Measurements from ENCODE around the gene ATP2B2.

Gene ATP2B2

GRCh38 chr3:10328460-10329071 is 176.8 kb downstream of the ATP2B2 start:
- no peak for DNase-seq (ENCODE audit: low read depth)

DNA sequence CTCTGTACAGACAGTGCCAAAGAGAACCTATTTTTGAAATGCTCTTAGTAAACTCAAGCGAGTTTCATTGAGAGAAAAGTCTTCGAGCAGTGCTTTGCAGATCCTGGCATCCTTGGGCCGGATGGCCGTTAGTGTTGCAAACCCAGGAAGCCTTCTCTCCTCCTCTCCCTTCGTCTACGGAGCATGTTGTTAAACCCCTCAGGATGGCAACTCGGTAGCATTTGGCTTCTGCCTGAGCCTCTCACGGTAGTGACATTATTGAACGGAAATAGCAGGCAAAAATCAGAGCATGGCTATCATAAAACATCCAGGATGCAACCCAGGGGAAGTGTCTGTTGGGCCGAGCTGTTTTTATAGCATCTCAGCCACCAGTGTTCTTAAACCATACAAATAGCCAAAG is 177.8 kb downstream of the ATP2B2 start:
- DNase-seq (ENCODE audit: low read depth) = no peak

- no peak for DNase-seq (ENCODE audit: low read depth)
Measured at GRCh38 chr3:10322352-10322710, 183.1 kb downstream of the ATP2B2 start.

DNA sequence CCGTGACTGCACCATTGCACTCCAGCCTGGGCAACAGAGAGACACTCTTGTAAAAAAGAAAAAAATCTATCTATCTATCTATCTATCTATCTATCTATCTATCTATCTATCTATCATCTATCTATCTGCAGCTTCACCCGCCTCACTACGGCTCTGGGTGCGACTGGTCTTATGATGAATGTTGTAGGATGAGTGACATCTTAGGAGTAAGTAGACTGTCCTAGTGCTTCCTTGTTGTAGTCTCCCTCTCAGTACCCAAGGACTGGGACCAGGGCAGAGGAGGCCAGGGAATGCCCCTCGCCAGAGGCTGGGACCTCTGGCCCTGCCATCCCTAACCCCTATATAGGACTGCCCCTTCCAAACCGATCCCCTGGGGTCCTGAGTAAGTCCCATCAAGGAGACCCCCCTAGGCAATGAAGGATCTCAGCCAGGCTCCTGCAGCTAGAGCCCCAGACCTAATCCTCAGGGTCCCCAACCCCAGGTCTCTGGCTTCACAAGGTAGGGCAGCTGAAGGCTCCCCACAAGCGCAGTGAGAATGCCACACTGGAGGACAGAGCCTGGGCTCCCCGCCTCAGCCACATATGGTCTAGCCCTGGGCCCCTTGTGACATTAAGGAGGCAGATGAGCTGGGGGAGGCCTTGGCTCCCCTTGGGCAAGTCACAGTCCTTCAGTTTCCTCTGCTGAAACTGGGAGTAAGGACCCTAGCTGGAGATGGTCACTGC is 183.6 kb downstream of the ATP2B2 start:
- DNase-seq (ENCODE audit: low read depth) = no peak

GRCh38 chr3:10320320-10320677 is 185.1 kb downstream of the ATP2B2 start:
- no peak for DNase-seq (ENCODE audit: low read depth)

- DNase-seq (ENCODE audit: low read depth) = no peak
Measured at GRCh38 chr3:10319804-10320203, 185.6 kb downstream of the ATP2B2 start.

- DNase-seq (ENCODE audit: low read depth) = no peak
Measured at GRCh38 chr3:10319251-10319650, 186.1 kb downstream of the ATP2B2 start.

GRCh38 chr3:10317961-10318350 is 187.4 kb downstream of the ATP2B2 start:
- no peak for DNase-seq (ENCODE audit: low read depth)

GRCh38 chr3:10317311-10317960 is 187.9 kb downstream of the ATP2B2 start:
- DNase-seq (ENCODE audit: low read depth) = no peak

GRCh38 chr3:10315771-10316344 is 189.5 kb downstream of the ATP2B2 start:
- DNase-seq (ENCODE audit: low read depth) = no peak

GRCh38 chr3:10315101-10315500 is 190.3 kb downstream of the ATP2B2 start:
- no peak for DNase-seq (ENCODE audit: low read depth)

GRCh38 chr3:10312861-10313260 is 192.5 kb downstream of the ATP2B2 start:
- DNase-seq (ENCODE audit: low read depth) = no peak

- DNase-seq (ENCODE audit: low read depth) = no peak
Measured at GRCh38 chr3:10312391-10312790, 193.0 kb downstream of the ATP2B2 start.

GRCh38 chr3:10311710-10312109 is 193.7 kb downstream of the ATP2B2 start:
- no peak for DNase-seq (ENCODE audit: low read depth)

DNA sequence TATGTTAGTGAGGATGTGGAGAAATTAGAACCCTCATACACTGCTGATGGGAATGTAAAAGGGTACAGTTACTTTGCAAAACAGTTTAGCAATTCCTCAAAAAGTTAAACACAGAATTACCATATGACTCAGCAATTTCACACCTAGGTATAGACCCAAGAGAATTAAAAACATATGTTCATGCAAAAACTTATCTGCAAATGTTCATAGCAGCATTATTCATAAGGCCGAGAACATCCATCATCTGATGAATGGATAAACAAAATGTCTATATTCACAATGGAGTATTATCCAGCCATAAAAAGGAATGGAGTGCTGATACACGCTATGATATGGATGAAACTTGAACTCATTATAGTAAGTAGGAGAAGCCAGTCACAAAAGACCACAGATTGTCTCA is 194.8 kb downstream of the ATP2B2 start:
- peak; percentile 24 for DNase-seq (ENCODE audit: low read depth)

GRCh38 chr3:10309736-10310135 is 195.7 kb downstream of the ATP2B2 start:
- DNase-seq (ENCODE audit: low read depth) = no peak

DNA sequence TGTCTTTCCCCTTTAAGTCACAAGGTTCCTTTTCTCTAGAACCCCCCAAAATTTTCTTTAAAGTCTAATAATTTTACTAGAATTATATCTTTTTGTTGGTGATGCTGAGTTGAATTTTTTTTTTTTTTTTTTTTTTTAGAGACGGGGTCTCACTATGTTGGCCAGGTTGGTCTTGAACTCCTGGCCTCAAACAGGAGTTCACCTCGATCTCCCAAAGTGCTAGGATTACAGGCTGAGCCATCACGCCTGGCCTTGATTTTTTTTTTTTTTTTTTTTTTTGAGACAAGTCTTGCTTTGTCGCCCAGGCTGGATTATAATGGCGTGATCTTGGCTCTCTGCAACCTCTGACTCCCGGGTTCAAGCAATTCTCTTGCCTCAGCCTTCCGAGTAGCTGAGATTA is 196.7 kb downstream of the ATP2B2 start:
- no peak for DNase-seq (ENCODE audit: low read depth)

DNA sequence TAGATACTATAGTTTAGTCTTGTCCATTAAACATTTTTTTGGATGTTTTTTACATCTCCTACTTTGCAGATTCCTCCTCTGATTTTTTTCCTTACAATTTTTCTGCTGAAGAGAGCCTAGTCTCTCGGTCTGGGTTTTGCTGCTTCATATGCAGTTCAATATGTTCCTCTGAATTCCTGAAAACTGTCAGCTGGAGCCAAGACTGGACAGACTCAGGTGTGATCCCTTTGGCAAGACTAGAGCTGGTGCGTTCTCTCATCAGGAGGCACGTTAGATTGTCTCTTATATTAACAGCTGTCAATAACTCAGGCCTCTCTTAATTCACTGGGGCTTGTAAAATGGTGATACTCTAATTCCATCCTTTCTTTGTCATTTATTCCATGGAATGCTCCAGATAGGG is 199.2 kb downstream of the ATP2B2 start:
- no peak for DNase-seq (ENCODE audit: low read depth)

- DNase-seq (ENCODE audit: low read depth) = no peak
Measured at GRCh38 chr3:10305331-10305902, 200.0 kb downstream of the ATP2B2 start.

DNA sequence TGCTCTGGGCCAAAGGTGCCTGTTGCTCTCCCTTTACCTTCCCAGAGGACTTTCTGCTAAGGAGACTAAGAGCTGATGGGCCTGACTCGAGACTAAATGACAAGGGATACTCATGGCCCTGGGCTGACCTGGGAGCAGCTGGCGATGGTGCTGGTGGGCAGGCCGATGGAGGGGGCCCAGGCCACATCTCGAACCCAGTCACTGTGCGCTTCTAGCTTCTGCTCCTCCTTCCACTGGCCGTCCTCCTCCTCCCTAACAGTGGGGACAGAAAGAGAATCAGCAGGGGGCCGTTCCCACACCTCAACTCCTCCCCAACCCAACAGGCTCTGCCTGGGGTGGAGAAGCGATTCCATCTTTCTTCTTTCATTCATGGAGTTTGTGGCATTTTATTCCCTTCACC is 200.5 kb downstream of the ATP2B2 start:
- DNase-seq (ENCODE audit: low read depth) = no peak

DNA sequence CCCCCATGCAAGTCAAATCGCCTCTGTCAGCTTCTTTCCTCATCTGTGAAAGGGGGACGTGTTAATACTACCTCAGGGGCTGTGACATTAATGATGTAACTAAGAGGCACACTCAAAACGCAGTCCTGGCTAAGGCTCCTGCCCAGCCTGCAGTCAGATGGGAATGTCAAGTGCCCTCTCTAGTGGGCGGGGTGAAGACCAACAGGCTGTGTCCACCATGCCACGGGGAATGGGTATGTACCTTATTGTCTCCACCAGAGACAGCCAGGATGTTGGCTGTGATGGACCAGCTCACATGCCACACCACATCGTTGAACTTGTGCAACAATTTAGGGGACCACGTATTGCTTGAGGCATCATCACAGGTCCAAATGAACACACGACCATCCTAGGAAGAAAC is 201.6 kb downstream of the ATP2B2 start:
- DNase-seq (ENCODE audit: low read depth) = no peak

DNA sequence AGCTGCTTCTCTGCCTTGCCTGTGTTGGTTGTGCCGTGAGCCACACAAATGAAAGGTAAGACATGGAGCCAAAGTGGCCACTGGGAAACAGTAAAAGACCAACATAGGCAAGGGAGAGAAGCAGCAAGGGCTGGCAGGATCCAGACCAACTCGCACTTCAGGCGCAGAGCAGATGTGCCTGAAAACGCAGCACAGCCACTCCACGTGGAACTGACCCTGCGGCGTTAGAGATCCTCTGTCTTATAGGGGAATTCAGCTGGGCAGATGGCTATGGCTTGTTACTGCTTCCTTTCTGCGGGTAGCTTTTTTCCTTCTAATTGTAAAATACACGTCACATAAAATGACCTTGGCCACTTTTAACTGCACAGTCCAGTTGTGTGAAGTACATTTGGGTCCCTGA is 202.3 kb downstream of the ATP2B2 start:
- DNase-seq (ENCODE audit: low read depth) = no peak

DNA sequence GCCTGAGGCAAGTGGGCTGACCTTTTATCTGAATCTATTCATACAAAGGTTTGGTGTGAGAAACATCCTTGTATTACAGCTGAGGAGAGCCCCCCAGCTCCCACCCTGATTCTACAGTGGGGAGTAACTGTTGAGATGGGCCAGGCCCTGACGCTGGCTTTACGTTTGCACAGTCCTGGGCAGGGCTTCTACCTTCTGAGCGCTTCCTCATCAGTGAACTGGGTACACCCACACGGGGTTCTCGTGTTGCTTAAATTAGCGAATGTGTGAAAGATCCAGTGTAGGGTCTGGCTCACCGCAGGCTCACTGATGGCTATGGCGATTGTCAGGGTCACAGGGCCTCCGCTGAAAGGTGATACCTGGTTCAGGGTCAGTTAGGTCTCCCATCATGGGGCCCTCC is 205.3 kb downstream of the ATP2B2 start:
- DNase-seq (ENCODE audit: low read depth) = no peak

Measured in HS-5 (cell line).